ENCODE data around the gene EFTUD2.

- TF ChIP-seq, protein P1, sequence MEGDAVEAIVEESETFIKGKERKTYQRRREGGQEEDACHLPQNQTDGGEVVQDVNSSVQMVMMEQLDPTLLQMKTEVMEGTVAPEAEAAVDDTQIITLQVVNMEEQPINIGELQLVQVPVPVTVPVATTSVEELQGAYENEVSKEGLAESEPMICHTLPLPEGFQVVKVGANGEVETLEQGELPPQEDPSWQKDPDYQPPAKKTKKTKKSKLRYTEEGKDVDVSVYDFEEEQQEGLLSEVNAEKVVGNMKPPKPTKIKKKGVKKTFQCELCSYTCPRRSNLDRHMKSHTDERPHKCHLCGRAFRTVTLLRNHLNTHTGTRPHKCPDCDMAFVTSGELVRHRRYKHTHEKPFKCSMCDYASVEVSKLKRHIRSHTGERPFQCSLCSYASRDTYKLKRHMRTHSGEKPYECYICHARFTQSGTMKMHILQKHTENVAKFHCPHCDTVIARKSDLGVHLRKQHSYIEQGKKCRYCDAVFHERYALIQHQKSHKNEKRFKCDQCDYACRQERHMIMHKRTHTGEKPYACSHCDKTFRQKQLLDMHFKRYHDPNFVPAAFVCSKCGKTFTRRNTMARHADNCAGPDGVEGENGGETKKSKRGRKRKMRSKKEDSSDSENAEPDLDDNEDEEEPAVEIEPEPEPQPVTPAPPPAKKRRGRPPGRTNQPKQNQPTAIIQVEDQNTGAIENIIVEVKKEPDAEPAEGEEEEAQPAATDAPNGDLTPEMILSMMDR (IDR thresholded peaks at IDR 0.05; ENCODE audit: low read length) = no peak
- no peak for TF ChIP-seq EZH2 (IDR thresholded peaks at IDR 0.05; ENCODE audit: borderline replicate concordance, low read length)
Observed at GRCh38 chr17:44844390-44844830, 54.8 kb downstream of the EFTUD2 start.
